GM12873 (cell line): ENCODE results near the gene SLX9.

ENCODE experiments used
- TF ChIP-seq, protein P1 (sequence below): IDR thresholded peaks from 2 replicates; pipeline ENCODE4 v1.5.1; 2012; ENCODE audit warnings: low read depth, mild to moderate bottlenecking, moderate library complexity, low read length, control low read depth; ENCODE audit not compliant: insufficient read depth; ENCODE audit errors: missing control alignments

Gene SLX9

DNA sequence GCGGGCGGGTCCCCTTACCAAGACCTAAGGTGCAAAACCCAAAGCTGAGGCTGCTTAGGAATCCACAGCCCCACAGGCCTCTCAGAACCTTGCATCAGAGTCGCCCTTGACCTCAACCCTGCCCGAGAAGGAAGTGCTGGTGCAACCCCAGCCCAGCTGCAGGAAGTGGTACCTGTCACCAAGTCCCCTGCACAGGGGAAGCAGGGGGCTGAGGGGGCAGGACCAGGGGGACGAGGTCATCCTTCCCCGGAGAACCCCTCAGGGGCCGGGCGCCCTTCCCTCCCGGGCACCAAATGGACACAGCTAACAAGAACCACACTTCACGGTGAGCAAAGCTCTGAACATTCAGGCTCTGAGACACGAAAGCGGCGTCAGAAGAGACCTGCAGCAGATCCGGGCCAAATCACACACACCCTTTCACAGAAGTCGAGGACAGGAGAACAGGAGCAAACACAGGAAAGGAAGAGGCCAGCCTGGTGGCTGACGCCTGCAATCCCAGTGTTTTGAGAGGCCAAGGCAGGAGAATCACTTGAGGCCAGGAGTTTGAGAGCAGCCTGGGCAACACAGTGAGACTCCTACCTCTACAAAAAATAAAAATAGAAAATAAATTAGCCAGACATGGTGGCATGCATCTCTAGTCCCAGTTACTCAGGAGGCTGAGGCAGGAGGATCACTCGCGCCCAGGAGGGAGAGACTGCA is 25.5 kb upstream of the SLX9 start:
- TF ChIP-seq, protein P1, sequence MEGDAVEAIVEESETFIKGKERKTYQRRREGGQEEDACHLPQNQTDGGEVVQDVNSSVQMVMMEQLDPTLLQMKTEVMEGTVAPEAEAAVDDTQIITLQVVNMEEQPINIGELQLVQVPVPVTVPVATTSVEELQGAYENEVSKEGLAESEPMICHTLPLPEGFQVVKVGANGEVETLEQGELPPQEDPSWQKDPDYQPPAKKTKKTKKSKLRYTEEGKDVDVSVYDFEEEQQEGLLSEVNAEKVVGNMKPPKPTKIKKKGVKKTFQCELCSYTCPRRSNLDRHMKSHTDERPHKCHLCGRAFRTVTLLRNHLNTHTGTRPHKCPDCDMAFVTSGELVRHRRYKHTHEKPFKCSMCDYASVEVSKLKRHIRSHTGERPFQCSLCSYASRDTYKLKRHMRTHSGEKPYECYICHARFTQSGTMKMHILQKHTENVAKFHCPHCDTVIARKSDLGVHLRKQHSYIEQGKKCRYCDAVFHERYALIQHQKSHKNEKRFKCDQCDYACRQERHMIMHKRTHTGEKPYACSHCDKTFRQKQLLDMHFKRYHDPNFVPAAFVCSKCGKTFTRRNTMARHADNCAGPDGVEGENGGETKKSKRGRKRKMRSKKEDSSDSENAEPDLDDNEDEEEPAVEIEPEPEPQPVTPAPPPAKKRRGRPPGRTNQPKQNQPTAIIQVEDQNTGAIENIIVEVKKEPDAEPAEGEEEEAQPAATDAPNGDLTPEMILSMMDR = no peak

DNA sequence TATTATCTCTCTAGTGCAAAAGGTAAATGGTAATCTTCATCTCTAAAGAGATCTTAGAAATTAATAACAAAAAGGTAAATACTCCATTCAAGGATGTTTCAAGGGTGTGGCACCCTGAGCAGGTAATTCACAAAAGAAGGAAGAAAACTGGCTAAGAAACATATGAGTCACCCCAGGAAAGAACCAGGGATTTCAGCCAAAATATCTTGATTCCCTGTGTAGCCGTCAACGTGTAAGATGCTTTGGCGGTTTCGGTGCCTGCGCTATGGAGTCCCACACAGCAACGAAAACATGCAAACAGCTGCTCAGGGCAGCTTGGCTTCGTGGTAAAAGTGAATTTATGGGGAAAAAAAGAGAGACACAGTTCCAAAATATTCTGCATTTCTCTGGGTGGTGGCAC is 22.9 kb upstream of the SLX9 start:
- TF ChIP-seq, protein P1 = no peak

DNA sequence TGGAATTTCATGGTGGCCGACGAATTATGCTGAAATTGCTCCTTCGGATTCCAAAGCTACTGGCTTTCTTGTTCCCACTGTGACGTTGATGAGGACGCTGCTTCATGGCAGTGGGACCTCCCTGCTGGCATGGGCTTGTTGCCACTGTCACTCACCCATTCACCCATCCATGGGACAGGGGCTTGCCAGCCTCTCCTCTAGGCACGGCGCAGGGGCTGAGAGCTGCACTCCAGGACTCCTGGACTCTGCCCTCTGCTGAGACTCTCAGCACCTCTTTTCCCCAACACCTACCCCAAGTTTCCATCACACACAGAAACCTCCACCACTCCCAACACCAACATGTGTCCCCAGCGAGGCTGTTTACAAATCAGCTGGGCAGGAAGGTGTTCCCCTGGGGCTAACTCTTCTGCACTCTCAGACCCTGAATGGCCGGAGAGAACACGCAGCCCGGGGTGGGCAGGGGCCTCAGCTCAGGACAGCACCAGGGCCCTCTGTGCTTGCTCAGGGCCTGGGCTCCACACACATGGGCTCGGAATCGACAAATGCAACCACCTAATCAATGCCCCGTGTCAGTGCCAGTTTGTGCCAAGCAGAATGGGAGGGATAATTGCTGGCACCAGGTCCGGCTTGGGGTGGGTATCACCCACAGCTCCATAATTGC is 22.3 kb upstream of the SLX9 start:
- TF ChIP-seq, protein P1 = no peak

DNA sequence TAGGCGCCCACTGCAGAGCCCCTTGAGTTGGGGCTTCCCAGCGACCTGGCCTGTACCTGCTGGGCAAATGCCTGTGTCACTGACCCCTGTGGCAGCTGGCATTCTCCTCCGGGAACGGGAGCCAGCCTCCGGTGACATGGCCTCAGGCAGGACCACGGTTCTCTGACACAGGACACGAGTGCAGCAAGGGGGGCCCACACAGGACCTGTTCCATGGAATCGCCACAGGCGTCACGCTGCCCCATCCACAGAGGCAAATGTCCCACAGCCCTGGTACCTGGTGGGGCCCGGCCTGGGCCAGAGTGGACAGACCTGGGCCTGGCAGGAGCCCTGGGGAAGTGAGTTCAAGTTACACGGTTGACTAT is 21.7 kb upstream of the SLX9 start:
- TF ChIP-seq, protein P1 = no peak

DNA sequence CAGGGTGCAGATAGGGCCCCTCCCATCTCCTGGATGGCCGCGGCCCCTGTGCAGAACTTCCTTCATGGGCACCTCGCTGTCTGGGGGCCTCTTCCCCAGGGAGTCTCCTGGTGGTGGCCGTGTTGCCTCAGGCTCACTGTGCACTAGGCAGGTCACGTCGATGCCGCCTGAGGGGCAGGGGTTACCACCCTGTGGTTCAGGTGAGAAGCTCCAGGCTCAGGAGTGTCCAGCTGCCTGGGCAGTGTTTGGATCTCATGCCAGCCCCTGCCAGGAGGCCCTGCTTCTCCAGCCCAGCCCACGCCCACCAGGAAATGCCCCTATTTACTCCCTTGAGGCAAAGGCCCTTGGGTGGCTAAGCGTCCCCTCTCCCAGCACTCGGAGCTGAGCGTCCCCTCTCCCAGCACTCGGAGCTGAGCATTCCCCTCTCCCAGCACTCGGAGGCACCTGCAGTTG is 21.2 kb upstream of the SLX9 start:
- TF ChIP-seq, protein P1 = no peak

DNA sequence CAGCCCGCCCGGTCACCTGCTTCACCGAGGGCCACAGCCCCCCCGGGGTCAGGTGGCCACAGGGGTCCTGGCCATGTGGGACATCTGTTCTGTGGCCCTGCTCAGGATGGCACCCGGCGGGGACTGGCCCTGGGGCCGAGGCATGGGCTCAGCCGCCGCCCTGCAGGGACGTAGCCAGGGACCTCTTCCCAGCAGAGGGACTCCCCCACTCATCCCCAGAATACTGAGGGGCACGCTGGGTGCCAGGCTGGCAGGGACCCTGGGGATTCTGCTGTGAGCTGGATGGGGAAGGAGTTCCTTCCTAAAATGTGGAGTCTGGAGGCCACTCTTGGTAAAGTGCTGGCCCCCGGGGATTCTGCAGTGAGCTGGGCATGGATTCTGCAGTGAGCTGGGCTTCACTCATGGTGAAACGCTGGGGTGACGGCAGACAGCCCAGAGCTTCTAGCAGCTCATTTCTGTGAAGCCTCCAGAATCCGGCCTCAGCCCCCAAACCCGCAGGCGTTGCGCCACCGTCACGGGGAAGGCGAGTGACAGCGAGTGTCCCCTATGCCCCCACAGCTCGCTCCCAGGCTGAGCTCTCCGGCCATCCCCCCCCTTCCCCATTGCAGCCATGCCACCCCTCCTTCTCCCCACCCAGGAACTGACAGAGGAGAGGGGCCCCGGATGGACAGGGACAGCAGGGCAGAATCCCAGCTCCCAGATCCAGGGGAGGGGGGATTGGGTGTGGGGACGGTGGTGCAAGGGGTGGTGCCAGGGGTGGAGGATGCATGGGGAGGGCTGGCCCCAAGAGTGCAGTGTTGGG is 20.5 kb upstream of the SLX9 start:
- TF ChIP-seq, protein P1 = no peak

DNA sequence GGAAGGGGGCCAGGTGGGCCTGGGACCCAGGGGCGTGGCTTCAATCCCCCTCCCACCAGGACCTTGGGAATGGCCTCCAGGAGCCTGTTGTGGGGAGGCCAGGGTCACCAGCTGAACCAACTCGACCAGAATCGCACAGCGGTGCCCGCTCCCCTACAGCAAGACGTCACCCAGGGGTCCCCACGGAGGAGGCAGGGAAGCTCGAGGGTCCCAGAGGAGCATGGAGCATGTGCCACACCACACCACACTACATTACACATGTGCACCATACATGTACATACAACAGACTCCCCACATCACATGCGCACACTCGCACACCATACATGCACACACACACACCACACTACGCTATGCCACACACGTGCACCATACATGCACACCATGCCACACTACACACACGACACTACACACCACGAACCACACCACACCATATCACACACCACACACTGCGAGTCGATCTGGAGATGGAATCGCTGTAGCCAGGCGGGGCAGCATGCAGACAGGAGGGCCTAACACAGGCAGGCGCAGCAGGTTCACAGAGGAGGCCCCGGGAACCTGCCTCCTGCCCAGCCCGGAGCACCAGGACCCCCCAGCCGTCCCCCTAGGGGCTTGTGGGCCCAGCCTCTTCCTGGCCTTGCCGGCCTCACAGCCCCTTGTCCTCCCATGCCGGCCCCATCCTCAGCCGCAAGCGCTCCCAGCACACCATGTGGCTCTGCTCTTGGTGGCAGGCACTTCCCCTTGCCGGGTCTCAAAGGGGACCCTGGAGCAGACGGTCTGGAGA is 19.7 kb upstream of the SLX9 start:
- TF ChIP-seq, protein P1 = no peak
